Body of pancreas (tissue), 4 donors: Measurements from ENCODE around the gene KLHL30. TPM values are rescaled to one million over a fixed set of nuclear protein-coding genes. Genes with fewer than 3 reads are reported as not detected.

Experiments used
- ATAC-seq: fragments of 150-250 bp; one replicate; pipeline ENCODE4 v1.9.1; 2016
- DNase-seq, 4 donors: peaks; one replicate each; pipeline ENCODE4 v3.0.0-alpha.2; 2019
- H3K27ac ChIP-seq, 4 donors: fragments of 200-600 bp; sonication (generic); 1 replicate in 3 of 4; 2 replicates in 1 of 4; pipeline versions ENCODE4 v1.5.1 to v1.6.1; 2016 to 2019; ENCODE audit warnings: mild to moderate bottlenecking in 1 of 4, mixed read lengths in 1 of 4, moderate library complexity in 1 of 4
- H3K27me3 ChIP-seq, 2 donors: fragments of 200-600 bp; sonication (generic); one replicate each; pipeline ENCODE4 v1.6.0; 2016; ENCODE audit warnings: mild to moderate bottlenecking in 1 of 2
- H3K36me3 ChIP-seq, 2 donors: fragments of 200-600 bp; sonication (generic); replicated peaks in 1 of 2; 2 replicates each; pipeline ENCODE4 v1.5.1; 2016; ENCODE audit warnings: low read depth in 2 of 2; ENCODE audit not compliant: insufficient read depth in 1 of 2
- H3K4me1 ChIP-seq: fragments of 200-600 bp; sonication (generic); one replicate; pipeline ENCODE4 v1.6.0; 2016
- H3K4me3 ChIP-seq, 2 donors: fragments of 200-600 bp; sonication (generic); 1 replicate in 1 of 2; 2 replicates in 1 of 2; pipeline ENCODE4 v1.5.1; 2016 to 2019
- H3K9me3 ChIP-seq, 3 donors: fragments of 200-600 bp; sonication (generic); 1 replicate in 2 of 3; 2 replicates in 1 of 3; pipeline ENCODE4 v1.5.1; 2016
- POLR2A ChIP-seq, 3 donors: fragments of 450-650 bp; IDR thresholded peaks; one replicate each; pipeline ENCODE4 v1.6.1; 2016; ENCODE audit warnings: antibody characterized with exemption in 3 of 3, mild to moderate bottlenecking in 2 of 3
- WGBS, 2 donors: methylation state at CpG; one replicate each; pipeline ENCODE4 v1.1.5; 2017; 5-methylcytosine and 5-hydroxymethylcytosine counted together
- intact Hi-C: fragments of 100-400 bp; cut with DNase I; formaldehyde crosslinking; loops from one replicate; pipeline ENCODE4 v1.15.1; 2023
- total RNA-seq, 2 donors: library from RNA; depleted of rRNA; stranded (reverse); fragments of >200 nt; gene quantifications; one replicate each; pipeline ENCODE4 v1.1.0, GENCODE V29; 2016
- TF ChIP-seq, protein P1 (sequence below), 7 experiments: fragments of 450-650 bp in 4 of 7; fragments of 200-600 bp in 3 of 7; sonication (generic) in 3 of 7; IDR thresholded peaks; one replicate each; pipeline ENCODE4 v1.5.1; 2016 to 2019; ENCODE audit warnings: antibody characterized with exemption in 7 of 7

Gene KLHL30
- total RNA-seq, 2 donors from 2014 or later = 0.26 to 0.66 TPM

DNA sequence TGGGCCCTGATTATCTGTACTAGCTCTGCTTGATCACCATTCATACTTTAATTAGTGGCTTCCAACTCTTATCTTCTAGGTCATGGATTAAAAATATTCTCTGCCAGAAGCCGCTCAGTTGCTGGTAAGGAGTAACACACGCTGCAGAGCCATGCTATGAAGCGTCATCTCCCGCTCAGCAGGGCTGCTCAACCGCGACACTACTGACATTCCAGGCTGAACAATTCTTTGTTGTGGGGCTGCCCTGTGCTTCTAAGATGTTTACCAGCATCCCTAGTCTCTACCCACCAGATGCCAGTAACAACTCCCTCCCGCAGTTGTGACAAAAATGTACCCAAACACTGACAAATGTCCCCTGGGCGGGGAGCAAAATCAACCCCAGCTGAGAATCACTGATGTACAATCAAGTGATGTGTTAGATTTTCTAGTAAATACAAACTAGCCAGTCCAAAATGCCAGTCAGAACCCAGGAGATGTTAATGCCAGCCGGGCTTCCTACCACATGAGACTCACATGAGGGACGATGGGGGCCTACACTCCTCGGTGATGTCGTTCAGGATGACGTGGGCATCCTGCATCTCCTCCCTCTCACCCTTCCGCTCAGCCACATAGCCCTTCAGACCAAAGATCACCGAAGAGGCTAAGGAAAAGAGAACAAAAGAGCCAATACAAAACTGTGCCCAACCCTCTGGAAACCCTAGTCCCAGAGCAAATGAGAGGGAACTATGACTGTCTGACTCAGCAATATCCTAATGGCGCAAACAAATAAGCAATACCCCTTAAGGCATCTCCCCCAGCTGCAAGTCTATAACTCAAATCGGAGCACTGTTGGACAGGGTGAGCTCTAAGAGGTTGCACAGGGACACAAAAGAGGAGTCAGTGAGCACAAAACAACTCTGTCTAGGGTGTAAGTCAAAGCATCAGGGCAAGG is 49.4 kb downstream of the KLHL30 start:
- peaks cover 12 to 37% of the 10 kb centered on the region in 2 donors for H3K36me3 ChIP-seq
- no peak overlapping the region for H3K27ac ChIP-seq
- DNase-seq (no peak), ATAC-seq (no peak)
- no peak for TF ChIP-seq POLR2A (IDR thresholded peaks at IDR 0.05)
- TF ChIP-seq, protein P1, sequence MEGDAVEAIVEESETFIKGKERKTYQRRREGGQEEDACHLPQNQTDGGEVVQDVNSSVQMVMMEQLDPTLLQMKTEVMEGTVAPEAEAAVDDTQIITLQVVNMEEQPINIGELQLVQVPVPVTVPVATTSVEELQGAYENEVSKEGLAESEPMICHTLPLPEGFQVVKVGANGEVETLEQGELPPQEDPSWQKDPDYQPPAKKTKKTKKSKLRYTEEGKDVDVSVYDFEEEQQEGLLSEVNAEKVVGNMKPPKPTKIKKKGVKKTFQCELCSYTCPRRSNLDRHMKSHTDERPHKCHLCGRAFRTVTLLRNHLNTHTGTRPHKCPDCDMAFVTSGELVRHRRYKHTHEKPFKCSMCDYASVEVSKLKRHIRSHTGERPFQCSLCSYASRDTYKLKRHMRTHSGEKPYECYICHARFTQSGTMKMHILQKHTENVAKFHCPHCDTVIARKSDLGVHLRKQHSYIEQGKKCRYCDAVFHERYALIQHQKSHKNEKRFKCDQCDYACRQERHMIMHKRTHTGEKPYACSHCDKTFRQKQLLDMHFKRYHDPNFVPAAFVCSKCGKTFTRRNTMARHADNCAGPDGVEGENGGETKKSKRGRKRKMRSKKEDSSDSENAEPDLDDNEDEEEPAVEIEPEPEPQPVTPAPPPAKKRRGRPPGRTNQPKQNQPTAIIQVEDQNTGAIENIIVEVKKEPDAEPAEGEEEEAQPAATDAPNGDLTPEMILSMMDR (IDR thresholded peaks at IDR 0.05) = no peak
- intact Hi-C loops = no loop called here
- H3K9me3 ChIP-seq = no peaks in the 10 kb centered on the region
- WGBS, 2 donors = 93% methylated on average over 17 of the region's 17 CpGs
- H3K4me3 ChIP-seq = no peak overlapping the region
- H3K4me1 ChIP-seq = no peaks in the 10 kb centered on the region
- no peaks in the 10 kb centered on the region for H3K27me3 ChIP-seq

DNA sequence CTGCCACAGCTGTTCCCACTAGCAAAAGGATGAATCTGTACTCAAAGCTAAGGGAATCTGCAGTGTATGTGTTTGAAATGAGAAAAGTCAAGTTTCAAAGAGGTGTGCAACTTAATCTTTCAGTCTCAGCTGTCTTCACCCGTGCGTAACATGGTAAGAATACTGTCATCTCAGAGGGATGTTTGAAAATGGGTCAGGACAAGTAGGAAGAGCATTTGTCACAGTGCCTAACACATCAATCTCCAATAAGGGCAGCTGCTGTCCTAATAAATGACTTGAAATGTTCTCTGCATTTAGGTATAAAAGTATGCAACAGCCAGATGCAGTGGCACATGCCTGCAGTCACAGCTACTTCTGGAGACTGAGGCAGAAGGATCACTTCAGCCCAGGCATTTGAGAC is 52.0 kb downstream of the KLHL30 start:
- Histone ChIP-seq H3K4me3 (no peak overlapping the region), H3K4me1 (no peaks in the 10 kb centered on the region), H3K9me3 (no peaks in the 10 kb centered on the region), H3K27me3 (no peaks in the 10 kb centered on the region), H3K27ac (no peak overlapping the region), H3K36me3 (peaks cover 12 to 38% of the 10 kb centered on the region in 2 donors)
- DNase-seq = no peak
- intact Hi-C loops = no loop called here
- TF ChIP-seq, protein P1 (IDR thresholded peaks at IDR 0.05) = no peak
- TF ChIP-seq POLR2A (IDR thresholded peaks at IDR 0.05) = no peak
- no peak for ATAC-seq
- 92 to 94% methylated on average over 2 of the region's 2 CpGs for WGBS, 2 donors

Other genes with a start within 250 kb of the KLHL30 start
- gene UBE2F, start 171.7 kb upstream of the KLHL30 start, total RNA-seq = 10 to 100 TPM; 67.7 to 69.9 TPM
- 10 to 100 TPM; 18.5 to 32.4 TPM for gene SCLY, start 77.7 kb upstream of the KLHL30 start, total RNA-seq
- gene ESPNL, start 38.3 kb upstream of the KLHL30 start, total RNA-seq = not detected
- gene ERFE, start 20.3 kb downstream of the KLHL30 start, total RNA-seq = under 1 TPM in 1 of 2 donors, not detected in 1; 0.66 TPM
- gene ILKAP, start 65.0 kb downstream of the KLHL30 start, total RNA-seq = 10 to 100 TPM; 22.8 to 44.8 TPM
- 10 to 100 TPM; 15.5 to 29.3 TPM for gene HES6, start 101.4 kb downstream of the KLHL30 start, total RNA-seq
- 10 to 100 TPM; 10.9 to 21.8 TPM for gene PER2, start 149.9 kb downstream of the KLHL30 start, total RNA-seq
- gene TRAF3IP1, start 181.8 kb downstream of the KLHL30 start, total RNA-seq = 10 to 100 TPM in 1 of 2 donors, 1 to 10 TPM in 1; 5.4 to 10.9 TPM